Measurements from ENCODE around the gene GPR35. TPM values are rescaled to one million over a fixed set of nuclear protein-coding genes. Genes with fewer than 3 reads are reported as not detected.
A peak's percentile ranks its signal among the peaks of the same experiment; 100 is the strongest.

The GPR35 gene
- total RNA-seq, 1 experiment from 2014 or later: 2.7 TPM

DNA sequence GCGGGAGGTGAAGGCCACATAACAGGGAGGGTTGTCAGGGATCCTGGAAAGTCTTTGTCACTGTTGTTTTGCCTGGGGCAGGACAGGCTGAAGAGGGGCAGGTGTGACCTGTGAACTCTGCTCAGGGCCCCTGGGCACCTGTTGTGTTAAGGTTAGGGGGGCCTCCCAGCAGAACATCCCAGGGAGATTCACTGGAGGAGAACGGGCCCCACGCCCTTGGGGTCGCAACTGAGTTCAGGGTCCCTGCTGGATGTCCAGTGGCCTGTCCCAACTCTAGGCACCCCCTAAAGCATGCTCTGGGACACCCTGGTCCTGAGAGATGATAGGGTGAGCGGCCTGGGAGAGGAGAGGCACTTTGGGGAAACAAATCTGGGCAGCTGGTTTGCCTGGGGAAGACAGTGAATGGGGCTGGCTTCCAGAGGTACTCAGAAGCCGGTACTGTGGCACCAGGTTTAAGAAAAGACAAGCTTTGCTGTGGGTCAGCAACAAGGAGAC, 22.9 kb downstream of the GPR35 start:
- DNase-seq (ENCODE audit: low spot score): no peak
- Histone ChIP-seq H3K4me3 (ENCODE audit: low read depth, low read length, poor library complexity, severe bottlenecking) (no peak overlapping the region), H3K9me3 (ENCODE audit: low read depth, low read length, poor library complexity, severe bottlenecking) (no peaks in the 10 kb centered on the region), H3K36me3 (ENCODE audit: insufficient read depth, low read length, poor library complexity, severe bottlenecking) (no peaks in the 10 kb centered on the region), H3K27ac (ENCODE audit: low read depth, low read length, poor library complexity, severe bottlenecking) (no peak overlapping the region), H3K4me1 (ENCODE audit: insufficient read depth, low read length, poor library complexity, severe bottlenecking) (no peaks in the 10 kb centered on the region), H3K27me3 (replicated peaks; ENCODE audit: insufficient read depth, low read depth, low read length, poor library complexity) (peaks cover 85% of the 10 kb centered on the region)
- POLR2A ChIA-PET (ENCODE audit: low non-redundant PET): no interaction called here
- BruUV-seq (replicated peaks): no TSS peak
- intact Hi-C loops (cut with micrococcal nuclease; ENCODE audit: unreplicated experiment): no loop called here
- CTCF ChIA-PET: no interaction called here
- no peak for TF ChIP-seq EZH2 (IDR thresholded peaks at IDR 0.05; ENCODE audit: borderline replicate concordance, low read depth, low read length, poor library complexity, severe bottlenecking)
- TF ChIP-seq, protein P1, sequence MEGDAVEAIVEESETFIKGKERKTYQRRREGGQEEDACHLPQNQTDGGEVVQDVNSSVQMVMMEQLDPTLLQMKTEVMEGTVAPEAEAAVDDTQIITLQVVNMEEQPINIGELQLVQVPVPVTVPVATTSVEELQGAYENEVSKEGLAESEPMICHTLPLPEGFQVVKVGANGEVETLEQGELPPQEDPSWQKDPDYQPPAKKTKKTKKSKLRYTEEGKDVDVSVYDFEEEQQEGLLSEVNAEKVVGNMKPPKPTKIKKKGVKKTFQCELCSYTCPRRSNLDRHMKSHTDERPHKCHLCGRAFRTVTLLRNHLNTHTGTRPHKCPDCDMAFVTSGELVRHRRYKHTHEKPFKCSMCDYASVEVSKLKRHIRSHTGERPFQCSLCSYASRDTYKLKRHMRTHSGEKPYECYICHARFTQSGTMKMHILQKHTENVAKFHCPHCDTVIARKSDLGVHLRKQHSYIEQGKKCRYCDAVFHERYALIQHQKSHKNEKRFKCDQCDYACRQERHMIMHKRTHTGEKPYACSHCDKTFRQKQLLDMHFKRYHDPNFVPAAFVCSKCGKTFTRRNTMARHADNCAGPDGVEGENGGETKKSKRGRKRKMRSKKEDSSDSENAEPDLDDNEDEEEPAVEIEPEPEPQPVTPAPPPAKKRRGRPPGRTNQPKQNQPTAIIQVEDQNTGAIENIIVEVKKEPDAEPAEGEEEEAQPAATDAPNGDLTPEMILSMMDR (conservative IDR thresholded peaks at IDR 0.05; ENCODE audit: low read depth, low read length): no peak

DNA sequence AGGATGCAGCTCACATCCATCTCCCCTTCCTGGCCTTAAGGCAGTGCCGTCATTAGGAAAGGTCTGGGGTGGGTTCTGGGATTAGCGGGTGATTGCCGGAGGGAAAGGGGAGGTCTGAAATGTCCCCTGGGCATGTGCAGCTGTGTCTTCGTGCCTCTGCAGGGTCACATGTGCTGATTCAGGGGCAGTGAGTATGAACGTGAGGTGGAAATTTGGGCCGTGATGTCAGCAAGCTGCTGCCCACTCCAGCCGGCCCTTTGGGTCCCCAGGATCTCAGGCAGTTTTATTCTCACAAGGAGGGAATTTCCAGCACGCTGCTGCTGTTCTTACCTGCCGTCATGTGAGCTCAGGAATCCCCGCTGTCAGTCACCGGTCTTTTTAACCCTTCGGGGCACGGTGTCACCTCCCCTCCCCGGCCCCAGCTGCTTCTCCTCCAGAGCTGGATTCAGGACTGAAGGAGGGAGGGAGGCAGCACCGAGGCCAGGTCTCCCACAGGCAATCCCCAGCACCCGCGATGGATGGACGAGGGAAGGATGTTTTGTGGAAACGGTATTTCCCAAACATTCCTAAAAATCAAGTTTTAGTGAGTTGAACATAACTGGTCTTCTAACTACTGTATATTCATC, 23.5 kb downstream of the GPR35 start:
- H3K27me3 ChIP-seq (replicated peaks; ENCODE audit: insufficient read depth, low read depth, low read length, poor library complexity): peaks cover 87% of the 10 kb centered on the region
- TF ChIP-seq, protein P1 (conservative IDR thresholded peaks at IDR 0.05; ENCODE audit: low read depth, low read length): no peak
- TF ChIP-seq EZH2 (IDR thresholded peaks at IDR 0.05; ENCODE audit: borderline replicate concordance, low read depth, low read length, poor library complexity, severe bottlenecking): peak; percentile 53
- H3K27ac ChIP-seq (ENCODE audit: low read depth, low read length, poor library complexity, severe bottlenecking): no peak overlapping the region
- no peaks in the 10 kb centered on the region for H3K36me3 ChIP-seq (ENCODE audit: insufficient read depth, low read length, poor library complexity, severe bottlenecking)
- no peak overlapping the region for H3K4me3 ChIP-seq (ENCODE audit: low read depth, low read length, poor library complexity, severe bottlenecking)
- BruUV-seq (replicated peaks): no TSS peak
- intact Hi-C loops (cut with micrococcal nuclease; ENCODE audit: unreplicated experiment): no loop called here
- CTCF ChIA-PET: no interaction called here
- no peaks in the 10 kb centered on the region for H3K4me1 ChIP-seq (ENCODE audit: insufficient read depth, low read length, poor library complexity, severe bottlenecking)
- POLR2A ChIA-PET (ENCODE audit: low non-redundant PET): no interaction called here
- H3K9me3 ChIP-seq (ENCODE audit: low read depth, low read length, poor library complexity, severe bottlenecking): no peaks in the 10 kb centered on the region
- DNase-seq (ENCODE audit: low spot score): no peak

DNA sequence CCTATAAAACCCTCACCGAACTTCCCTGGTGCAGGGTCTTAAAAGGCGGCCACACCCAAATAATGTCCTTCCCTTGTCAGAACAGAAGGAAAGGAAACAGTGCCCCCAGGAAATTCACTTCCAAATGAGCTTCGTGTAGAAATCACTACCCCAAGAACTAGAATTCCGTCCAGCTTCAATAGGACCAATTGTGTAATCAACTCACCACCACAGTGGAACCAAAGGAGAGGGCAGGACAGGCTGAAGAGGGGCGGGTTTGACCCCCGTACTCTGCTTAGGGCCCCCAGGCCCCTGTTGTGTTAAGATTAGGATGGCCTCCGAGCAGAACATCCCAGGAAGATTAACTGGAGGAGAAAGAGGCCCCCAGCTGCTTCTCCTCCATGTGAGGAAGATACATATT, 24.1 kb downstream of the GPR35 start:
- H3K4me3 ChIP-seq (ENCODE audit: low read depth, low read length, poor library complexity, severe bottlenecking): no peak overlapping the region
- H3K27me3 ChIP-seq (replicated peaks; ENCODE audit: insufficient read depth, low read depth, low read length, poor library complexity): peaks cover 83% of the 10 kb centered on the region
- TF ChIP-seq, protein P1 (conservative IDR thresholded peaks at IDR 0.05; ENCODE audit: low read depth, low read length): 0 out of 2 replicates have a peak, but pooled peaks have one; percentile 18
- TF ChIP-seq EZH2 (IDR thresholded peaks at IDR 0.05; ENCODE audit: borderline replicate concordance, low read depth, low read length, poor library complexity, severe bottlenecking): no peak
- no TSS peak for BruUV-seq (replicated peaks)
- no peaks in the 10 kb centered on the region for H3K9me3 ChIP-seq (ENCODE audit: low read depth, low read length, poor library complexity, severe bottlenecking)
- no peaks in the 10 kb centered on the region for H3K36me3 ChIP-seq (ENCODE audit: insufficient read depth, low read length, poor library complexity, severe bottlenecking)
- no peaks in the 10 kb centered on the region for H3K4me1 ChIP-seq (ENCODE audit: insufficient read depth, low read length, poor library complexity, severe bottlenecking)
- no peak overlapping the region for H3K27ac ChIP-seq (ENCODE audit: low read depth, low read length, poor library complexity, severe bottlenecking)
- intact Hi-C loops (cut with micrococcal nuclease; ENCODE audit: unreplicated experiment): no loop called here
- CTCF ChIA-PET: no interaction called here
- POLR2A ChIA-PET (ENCODE audit: low non-redundant PET): no interaction called here
- no peak for DNase-seq (ENCODE audit: low spot score)
